ENCODE results near the gene PARP12. TPM values are rescaled to one million over a fixed set of nuclear protein-coding genes. Genes with fewer than 3 reads are reported as not detected.

The PARP12 gene
- total RNA-seq, 1 donor from 2014 or later = 100 TPM

GRCh38 chr7:140078392-140078791 lies 15.6 kb upstream of the PARP12 start:
- H3K4me1 ChIP-seq = no peaks in the 10 kb centered on the region
- H3K27me3 ChIP-seq = no peaks in the 10 kb centered on the region
- TF ChIP-seq CTCF (IDR thresholded peaks at IDR 0.05) = no peak
- H3K4me3 ChIP-seq = no peak overlapping the region
- H3K27ac ChIP-seq = no peak overlapping the region
- no peaks in the 10 kb centered on the region for H3K36me3 ChIP-seq
- intact Hi-C loops (cut with DNase I) = no loop called here
- ATAC-seq (no peak), DNase-seq (no peak)
- H3K9me3 ChIP-seq = no peaks in the 10 kb centered on the region

GRCh38 chr7:140074780-140075179 lies 12.0 kb upstream of the PARP12 start:
- H3K4me3 ChIP-seq = no peak overlapping the region
- ATAC-seq = peak; percentile 77
- intact Hi-C loops (cut with DNase I) = no loop called here

GRCh38 chr7:140070546-140070945 lies 7.8 kb upstream of the PARP12 start:
- no peak for DNase-seq
- no peak overlapping the region for H3K4me3 ChIP-seq
- intact Hi-C loops (cut with DNase I) = no loop called here
- H3K36me3 ChIP-seq = no peaks in the 10 kb centered on the region
- TF ChIP-seq CTCF (IDR thresholded peaks at IDR 0.05) = no peak
- no peaks in the 10 kb centered on the region for H3K4me1 ChIP-seq
- ATAC-seq = no peak
- H3K27me3 ChIP-seq = no peaks in the 10 kb centered on the region
- H3K9me3 ChIP-seq = peaks cover 8% of the 10 kb centered on the region
- no peak overlapping the region for H3K27ac ChIP-seq

More at GRCh38 chr7:140074780-140075179, 12.0 kb upstream of the PARP12 start:
- no peak for TF ChIP-seq CTCF (IDR thresholded peaks at IDR 0.05)
- no peaks in the 10 kb centered on the region for H3K27me3 ChIP-seq
- H3K4me1 ChIP-seq = no peaks in the 10 kb centered on the region
- H3K36me3 ChIP-seq = no peaks in the 10 kb centered on the region
- H3K27ac ChIP-seq = no peak overlapping the region
- no peaks in the 10 kb centered on the region for H3K9me3 ChIP-seq
- no peak for DNase-seq

GRCh38 chr7:140069298-140069949 lies 6.7 kb upstream of the PARP12 start:
- no peak for DNase-seq
- no peaks in the 10 kb centered on the region for H3K27me3 ChIP-seq
- intact Hi-C loops (cut with DNase I) = no loop called here
- H3K9me3 ChIP-seq = peaks cover 8% of the 10 kb centered on the region
- H3K4me1 ChIP-seq = no peaks in the 10 kb centered on the region
- no peak overlapping the region for H3K4me3 ChIP-seq
- no peak overlapping the region for H3K27ac ChIP-seq
- TF ChIP-seq CTCF (IDR thresholded peaks at IDR 0.05) = no peak
- ATAC-seq = no peak
- no peaks in the 10 kb centered on the region for H3K36me3 ChIP-seq

GRCh38 chr7:140068033-140068432 lies 5.3 kb upstream of the PARP12 start:
- intact Hi-C loops (cut with DNase I) = no loop called here
- no peaks in the 10 kb centered on the region for H3K36me3 ChIP-seq
- peaks cover 8% of the 10 kb centered on the region for H3K4me1 ChIP-seq
- ATAC-seq (no peak), DNase-seq (no peak)
- no peak overlapping the region for H3K4me3 ChIP-seq
- TF ChIP-seq CTCF (IDR thresholded peaks at IDR 0.05) = no peak
- no peak overlapping the region for H3K27ac ChIP-seq
- H3K9me3 ChIP-seq = peaks cover 8% of the 10 kb centered on the region
- no peaks in the 10 kb centered on the region for H3K27me3 ChIP-seq

- Histone ChIP-seq H3K36me3 (no peaks in the 10 kb centered on the region), H3K4me3 (no peak overlapping the region), H3K9me3 (peaks cover 8% of the 10 kb centered on the region), H3K27me3 (no peaks in the 10 kb centered on the region), H3K27ac (no peak overlapping the region), H3K4me1 (peaks cover 8% of the 10 kb centered on the region)
- DNase-seq = no peak
- ATAC-seq = no peak
- intact Hi-C loops (cut with DNase I) = no loop called here
- TF ChIP-seq CTCF (IDR thresholded peaks at IDR 0.05) = no peak
These were observed 4.3 kb upstream of the PARP12 start for GRCh38 chr7:140067052-140067451.
